GM18508 (cell line): Measurements from ENCODE around the gene BPIFA1.

Source experiments
- ATAC-seq: cut with Tn5 transposase; IDR thresholded peaks from one replicate; pipeline ENCODE4 v1.9.1; 2021; ENCODE audit warnings: moderate number of reproducible peaks; ENCODE audit not compliant: insufficient read depth, unreplicated experiment

Gene BPIFA1

DNA sequence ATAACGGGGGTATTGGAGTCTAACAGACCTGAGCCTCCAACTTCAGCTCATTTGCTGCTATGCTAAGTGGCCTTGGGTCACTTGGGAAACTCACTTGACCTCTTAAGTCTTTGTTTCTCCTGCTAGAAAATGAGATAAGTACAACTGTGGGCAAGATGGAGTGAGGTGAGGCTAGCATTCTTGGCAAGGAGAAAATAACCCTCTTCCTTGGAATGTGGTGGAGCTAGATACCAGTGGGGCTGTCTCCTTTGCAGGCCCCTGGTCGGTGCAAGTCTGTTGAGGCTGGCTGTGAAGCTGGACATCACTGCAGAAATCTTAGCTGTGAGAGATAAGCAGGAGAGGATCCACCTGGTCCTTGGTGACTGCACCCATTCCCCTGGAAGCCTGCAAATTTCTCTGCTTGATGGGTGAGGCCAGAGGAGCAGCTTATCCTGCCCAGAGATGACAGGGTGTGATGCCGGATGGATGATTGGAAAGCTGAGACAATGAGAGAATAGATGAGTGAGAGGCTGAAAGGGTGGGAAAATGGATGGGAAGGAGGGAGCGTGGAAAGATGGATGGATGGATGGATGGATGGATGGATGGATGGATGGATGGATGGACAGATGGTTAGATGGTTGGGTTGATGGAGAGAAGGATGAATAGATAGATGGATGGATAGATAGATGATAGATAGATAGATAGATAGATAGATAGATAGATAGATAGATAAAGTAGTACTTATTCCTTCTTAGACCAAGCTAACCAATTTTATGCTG, 4.4 kb downstream of the BPIFA1 start:
- no peak for ATAC-seq

DNA sequence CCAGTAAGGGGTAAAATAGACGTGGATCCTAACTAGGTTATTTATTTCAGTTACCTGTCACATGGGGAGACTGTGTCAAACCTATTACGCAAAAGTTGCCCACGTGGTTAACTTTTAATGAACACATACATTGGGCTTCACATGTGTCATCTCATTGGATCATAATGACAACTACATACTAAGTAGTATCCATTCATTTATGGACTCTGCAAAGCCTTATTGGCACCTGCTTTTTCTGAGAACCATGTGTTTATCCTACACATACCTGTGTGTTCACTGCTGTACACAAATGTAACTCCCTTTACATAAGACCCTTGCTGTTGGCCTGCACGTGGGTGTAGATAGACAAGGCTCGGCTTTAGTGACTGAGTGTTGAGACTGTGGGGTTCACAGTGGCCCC, 5.1 kb downstream of the BPIFA1 start:
- ATAC-seq, result no peak

DNA sequence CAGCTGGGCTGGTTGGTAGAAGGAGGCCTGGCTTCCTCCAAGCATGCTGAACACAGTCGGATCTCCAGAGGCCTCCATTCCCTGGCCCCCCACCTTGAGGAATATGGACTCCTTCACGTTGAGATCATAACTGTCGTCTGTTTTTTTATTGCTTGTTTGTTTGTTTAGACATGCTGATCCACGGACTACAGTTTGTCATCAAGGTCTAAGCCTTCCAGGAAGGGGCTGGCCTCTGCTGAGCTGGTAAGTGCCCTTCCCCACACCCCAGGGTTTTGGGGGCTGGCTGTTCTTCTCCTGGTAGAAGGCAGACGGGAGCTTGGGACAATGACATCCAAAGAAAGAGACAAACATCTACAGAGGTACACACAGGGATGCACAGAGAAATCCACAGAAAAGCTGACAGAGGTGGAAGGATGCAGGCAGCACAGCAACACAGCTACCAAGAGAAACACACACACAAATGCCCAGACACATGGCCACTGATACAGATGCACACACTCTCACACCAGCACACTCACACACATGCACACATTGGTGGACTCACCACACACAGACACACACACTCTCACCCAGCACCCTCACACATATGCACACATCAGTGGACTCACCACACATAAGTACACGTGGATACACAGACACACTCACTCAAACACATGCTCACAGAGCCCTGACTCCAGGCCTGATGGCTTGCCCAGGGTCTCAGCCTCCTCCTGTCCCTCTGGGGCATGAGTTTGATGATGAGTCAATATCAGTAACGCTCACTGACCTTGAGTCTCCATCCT, 6.7 kb downstream of the BPIFA1 start:
- no peak for ATAC-seq

DNA sequence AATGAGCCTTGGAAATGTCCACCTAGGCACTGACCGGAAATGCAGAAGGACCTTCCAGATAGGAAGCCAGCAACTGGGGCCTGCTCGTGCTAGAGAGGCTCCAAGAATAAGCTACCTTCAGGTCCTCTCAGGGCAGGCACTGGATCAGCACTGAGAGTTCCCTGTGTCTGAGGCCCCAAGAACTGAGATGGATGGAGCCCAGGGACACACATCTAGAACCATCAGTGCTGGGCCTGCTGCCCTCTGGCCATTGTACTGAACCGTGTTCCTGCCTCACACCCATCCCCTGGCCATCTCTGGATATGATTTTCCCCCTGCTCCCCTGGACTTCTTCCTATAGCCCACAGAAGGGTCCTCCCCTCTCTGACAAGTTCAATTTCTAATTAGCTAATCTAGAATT, 10.3 kb downstream of the BPIFA1 start:
- ATAC-seq, result no peak

DNA sequence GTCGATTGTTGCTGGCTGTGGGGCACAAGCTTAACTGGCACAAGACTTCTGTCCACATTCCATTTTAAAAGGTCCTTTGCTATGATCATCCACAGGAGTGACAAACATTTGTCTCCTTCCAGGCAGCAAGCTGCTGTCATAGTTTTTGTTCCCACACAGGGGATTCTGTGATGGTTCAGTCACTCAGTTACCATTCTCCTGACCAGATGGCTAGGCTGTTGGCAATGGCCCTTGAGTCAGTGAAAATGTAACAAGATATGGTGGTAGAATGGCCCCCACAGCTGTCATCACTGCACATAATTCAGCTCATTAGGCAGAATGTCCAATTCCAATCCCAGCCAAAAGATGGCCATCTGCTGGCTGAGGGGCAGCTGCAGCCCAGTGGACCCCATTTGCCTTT, 13.7 kb downstream of the BPIFA1 start:
- ATAC-seq, result no peak

DNA sequence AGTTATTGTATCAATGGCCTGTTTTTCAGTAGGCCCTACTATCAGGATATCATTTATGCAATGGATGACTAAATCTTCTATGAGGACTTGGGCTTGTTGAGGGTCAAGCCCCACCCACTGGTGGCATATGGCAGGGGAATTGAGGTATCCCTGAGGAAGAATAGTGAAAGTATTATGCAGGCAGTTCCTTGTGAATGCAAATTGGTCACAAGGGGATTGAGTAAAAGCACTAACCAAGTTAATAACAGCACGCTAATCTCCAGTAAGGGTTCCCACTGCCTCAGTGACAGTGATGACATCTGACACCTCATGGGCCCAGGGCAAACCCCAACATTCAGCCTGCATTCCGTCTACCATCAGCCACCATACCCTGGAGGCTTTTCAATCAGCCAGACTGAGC, 14.9 kb downstream of the BPIFA1 start:
- ATAC-seq, result no peak

DNA sequence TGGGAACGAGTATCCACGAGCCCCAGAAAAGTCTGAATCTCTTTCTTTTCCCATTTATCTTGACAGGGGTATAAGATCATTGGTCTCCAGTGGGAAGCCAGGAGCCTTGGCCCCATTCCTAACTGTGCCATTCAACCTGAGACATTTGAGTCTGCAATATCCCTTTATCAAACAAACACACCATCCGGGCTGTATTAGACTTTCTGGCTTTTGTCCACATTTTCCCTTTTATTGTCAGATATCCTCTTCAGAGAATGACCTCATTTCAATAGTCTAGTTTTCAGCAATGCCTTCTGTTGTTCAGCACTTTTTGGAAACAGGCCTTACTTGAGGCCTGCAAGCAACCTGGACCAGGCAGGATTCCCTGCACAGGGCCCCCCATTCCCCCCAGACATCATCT, 15.7 kb downstream of the BPIFA1 start:
- no peak for ATAC-seq

DNA sequence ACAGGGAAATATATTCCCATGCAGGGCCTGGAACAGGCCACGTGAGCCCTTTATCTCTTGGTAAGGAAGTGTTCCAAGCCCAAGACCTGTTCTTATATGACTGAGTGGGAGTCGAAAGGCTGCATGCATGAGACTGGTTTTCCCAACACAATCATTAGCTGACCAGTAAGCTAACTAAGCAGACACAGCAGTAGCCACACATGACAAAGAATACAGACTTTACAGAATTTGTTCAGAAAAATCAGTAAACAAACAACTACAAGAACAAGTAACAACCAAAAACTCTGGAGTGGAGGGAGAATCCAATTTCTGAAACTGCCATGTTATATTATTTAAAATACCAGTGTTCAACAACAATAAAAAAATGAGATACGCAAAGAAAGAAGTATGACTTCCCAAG, 16.7 kb downstream of the BPIFA1 start:
- no peak for ATAC-seq

DNA sequence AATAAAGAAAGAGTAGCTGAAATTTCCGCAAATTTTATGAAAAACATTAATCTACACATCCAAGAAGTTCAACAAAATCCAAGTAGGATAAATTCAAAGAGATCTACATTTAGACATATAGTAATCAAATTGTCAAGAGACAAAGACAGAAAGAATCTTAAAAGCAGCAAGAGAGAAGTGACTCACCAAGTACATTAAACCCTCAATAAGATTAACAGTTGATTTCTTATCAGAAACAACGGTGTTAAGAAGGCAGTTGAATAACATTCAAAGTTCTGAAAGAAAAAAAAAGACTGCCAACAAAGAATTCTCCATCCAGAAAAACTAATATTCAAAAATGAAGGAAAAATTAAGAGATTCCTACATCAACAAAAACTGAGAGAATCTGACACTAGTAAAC, 19.2 kb downstream of the BPIFA1 start:
- no peak for ATAC-seq

DNA sequence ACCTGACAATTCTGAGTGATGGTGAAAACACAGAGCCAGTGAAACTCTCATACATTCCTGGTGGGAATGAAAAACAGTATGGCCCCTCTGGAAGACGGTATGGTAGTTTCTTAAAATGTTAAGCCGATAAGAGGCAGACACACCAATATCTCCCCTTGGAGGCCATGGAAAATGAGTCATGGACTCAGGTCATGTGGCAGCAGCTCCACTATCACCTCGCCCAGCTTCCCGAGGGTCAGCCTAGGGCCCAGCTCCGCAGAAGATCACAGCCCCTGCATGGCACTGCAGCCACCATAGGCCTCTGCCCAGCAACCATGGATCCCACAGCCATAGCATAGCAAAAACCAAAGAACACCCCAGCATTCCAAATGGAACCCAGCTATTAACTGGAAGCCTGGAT, 21.4 kb downstream of the BPIFA1 start:
- ATAC-seq, result no peak

DNA sequence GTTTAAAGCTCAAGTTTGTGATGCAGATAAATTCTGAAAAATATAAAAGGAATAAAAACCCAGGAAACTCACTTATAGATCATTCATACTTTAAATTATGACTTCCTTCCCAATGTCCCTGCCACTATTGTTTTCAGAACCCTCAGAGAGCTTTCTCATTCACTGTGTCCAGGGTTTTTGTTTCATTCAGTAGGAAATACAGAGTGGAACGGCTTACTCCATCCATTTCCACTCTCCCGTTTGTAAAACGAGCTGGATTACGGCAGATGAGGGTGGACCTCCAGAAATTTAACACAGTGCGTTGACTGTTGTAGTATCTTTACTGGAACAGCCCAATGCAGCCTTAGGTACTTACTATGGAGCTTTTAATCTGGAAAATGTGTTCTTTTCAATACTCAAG, 23.6 kb downstream of the BPIFA1 start:
- no peak for ATAC-seq

DNA sequence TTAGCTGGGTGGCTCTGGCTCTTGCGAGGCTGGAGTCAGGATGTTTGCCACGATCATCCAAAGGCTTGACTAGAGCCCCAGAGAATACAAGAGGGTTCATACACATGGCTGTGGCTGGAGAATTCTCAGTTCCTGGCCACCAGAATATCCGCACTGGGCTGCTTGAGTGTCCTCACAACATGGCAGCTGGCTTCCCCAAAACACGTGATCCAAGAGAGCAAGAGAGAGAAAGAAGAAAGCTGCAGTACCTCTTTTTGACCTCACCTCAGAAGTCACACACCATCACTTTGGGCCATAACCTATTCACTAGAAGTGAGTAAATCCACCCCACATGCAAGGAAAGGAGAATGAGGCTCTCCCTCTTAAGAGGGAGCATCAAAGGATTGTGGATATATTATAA, 25.7 kb downstream of the BPIFA1 start:
- no peak for ATAC-seq

DNA sequence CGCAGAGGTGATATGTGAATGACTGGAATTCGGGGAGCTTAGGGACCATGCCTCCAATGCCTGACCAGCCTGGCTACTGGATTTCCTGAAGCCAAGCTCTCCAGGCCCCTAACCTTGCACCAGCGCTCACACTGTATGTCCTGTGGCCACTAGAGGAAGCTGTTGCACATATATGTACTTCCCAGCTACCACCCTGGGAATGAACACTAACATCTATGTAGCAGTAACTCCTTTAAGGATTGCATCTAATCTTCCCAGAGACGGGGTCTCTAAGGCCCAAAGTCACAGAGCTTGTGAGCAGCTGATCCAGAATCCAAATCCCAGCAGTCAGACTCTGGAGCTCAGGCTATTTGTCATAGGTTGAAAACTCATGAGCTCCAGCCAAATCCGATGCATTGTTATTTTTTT, 26.9 kb downstream of the BPIFA1 start:
- ATAC-seq, result no peak

DNA sequence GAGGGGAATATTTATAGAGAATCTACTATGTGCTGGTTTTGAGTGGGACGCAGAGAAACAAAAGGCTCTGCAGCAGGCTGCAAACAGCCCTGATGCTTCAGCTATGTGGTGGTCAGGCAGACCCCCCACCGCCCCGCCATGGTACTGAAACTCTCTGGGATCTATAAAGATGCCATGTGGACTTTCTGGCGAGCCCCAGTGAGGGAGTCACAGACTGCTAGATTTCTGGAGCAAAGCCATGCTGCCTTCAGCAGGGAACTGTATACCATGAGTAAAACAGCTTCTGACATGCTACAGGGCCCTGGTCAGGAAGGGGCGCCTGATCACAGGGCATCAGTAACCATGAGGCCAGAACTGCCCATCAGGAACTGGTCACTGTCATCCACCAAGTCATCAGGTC, 28.0 kb downstream of the BPIFA1 start:
- no peak for ATAC-seq

DNA sequence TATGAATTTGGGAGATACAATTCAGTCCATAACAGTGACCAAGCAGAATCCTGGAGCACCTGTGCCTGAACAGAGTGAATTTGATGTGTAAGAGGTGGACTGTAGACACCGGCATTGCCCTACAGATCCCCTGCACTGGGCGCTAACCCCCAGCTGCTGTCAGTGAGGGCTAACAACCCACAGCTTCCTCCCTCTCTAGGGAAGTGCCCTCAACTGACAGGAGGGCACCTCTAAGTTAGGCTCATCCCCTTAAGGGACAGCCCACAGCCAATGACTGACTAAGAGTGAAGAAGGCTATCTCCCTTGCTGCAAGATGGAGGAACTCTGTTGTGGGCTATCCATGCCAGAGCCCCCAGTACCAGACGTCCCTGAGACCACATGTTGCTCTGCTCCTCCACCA, 31.9 kb downstream of the BPIFA1 start:
- no peak for ATAC-seq

DNA sequence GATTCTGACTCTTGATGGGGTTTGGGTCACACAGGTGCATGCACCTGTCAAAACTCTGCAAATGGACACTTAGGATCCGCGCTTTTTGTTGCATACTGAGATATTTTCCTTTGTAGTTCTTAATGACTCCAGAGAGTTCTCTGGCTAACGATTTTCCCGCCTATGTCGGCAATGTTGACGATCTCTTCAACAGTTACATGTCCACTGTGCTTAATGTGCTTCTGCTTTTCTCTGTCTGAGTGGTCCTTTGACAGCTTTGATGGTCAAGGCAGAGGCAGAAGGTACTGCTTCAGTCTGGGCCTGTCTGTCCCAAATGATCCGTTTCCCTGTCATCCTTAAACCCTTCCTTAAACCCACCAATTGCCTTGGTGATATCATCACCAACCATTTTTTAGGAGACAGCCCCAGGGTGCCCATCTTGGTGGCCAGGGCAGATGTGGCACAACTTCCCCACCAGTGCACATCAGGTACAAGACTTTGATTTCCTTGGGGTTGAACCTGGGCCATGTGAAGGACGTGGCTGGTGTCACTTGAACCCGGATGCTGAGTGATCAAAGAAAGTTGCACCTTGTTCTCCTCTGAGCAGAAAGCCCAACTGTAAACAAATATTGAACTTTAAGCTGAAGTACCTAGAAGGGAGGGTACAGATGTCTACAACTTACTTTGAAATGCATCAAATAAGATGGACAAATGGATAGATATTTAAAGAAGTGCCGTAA, 36.5 kb downstream of the BPIFA1 start:
- ATAC-seq, result no peak

DNA sequence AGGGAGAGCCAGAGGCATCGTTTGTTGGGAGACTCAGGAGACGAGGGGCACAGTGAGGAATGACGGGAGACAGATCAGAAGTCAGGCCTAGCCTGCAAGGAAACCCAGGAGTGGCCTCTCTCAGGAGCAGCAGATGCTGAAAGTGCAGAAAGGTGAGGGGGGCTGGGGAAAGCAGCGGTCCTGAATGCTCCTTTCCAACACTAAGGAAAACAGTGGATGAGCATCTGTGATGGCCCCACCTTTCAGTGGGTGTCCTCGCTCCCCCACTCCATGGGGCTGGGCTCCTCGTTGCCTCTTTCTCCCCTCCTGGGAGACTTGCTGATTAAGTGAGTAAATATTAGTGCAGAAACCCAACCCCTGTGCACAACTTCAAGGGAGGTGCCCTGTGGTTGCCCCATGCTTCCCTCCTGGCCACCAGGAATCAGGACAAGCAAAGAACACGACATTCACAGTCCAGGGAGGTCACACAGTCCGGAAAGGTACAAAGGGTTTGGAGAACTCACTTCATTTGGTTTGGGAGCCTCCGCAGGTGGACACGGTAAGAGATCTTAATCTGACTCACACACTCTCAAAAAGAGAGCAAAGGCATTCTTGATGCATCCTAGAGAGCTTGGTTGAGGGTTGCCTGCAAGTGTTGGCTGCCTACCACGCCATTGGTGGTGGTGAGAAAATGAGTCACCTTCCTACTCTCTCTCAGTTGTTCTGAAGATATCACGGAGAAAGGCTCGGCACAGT, 37.5 kb downstream of the BPIFA1 start:
- ATAC-seq, result no peak

DNA sequence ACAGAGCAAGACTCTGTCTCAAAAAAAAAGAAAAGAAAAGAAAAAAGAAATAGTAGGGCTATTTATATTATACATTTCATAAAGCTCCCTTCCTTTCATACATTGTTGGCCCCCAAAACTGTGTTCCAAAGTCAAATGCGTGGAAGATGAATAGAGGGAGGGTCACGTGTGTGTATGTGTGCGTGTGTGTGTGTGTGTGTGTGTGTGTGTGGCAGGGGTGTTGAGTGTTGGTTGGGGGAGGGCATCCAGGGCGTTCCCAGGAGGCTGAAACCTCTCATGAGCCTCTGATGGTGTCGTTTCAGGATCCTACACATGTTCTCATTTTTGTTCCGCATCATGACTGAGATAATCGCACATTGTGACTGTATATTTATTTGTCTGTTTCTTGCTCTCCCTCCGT, 39.4 kb downstream of the BPIFA1 start:
- ATAC-seq, result no peak

DNA sequence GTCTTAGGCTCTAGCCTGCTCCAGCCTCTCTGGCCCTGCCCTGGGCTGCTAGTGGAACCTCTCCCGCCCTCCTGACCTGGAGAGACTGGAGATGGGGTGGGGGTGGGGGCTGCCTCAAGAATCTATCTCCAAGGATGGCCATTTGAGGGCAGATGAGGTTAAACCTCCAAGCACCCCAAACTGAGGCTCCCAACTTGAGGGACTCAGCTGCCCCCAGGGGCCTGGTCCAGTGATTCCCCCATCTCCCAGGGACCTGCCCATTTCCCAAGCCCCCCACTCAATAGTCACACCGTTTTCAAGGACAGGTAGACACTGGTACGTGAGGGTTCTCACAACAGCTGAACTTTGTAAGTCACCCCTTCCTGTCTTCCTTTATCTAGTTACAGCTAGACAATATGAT, 40.1 kb downstream of the BPIFA1 start:
- ATAC-seq, result no peak

DNA sequence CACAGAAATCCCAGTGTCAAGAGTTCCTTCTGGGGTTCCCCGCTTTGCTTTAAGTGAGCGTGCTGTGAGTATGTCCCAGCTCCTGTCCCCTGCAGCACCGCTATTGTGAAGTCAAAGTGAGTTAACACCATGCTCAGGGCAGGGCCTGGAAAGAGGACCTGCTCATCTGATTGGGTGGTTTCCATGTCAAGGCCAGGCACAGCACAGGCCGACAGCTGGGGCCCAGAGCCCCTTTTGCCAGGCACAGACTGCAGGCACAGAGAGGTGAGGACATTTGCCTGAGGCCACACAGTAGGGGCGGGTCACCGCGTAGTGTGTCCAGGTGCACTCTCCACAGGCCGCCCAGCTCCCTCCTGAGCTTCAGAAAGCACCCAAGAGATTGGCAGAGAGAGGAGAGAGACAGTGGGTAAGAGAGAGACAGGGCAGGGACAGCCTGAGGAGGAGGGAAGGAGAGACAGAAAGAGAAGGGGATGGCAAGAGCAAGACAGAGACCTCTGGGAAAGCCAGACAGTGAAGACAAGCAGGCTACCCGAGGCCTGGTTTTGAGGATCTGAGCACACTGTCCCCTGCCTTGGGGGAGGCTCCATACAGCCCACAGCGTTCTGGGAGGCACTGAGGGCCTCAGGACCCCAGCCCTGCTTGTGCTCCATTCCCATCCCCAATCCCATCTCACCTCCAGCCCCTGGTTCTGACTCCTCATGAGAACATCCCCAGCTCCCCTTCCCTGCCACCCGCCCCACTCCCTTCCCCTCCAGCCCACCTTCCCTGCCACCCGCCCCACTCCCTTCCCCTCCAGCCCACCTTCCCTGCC, 40.7 kb downstream of the BPIFA1 start:
- no peak for ATAC-seq
